Measurements from ENCODE around the gene HDAC2.

DNA sequence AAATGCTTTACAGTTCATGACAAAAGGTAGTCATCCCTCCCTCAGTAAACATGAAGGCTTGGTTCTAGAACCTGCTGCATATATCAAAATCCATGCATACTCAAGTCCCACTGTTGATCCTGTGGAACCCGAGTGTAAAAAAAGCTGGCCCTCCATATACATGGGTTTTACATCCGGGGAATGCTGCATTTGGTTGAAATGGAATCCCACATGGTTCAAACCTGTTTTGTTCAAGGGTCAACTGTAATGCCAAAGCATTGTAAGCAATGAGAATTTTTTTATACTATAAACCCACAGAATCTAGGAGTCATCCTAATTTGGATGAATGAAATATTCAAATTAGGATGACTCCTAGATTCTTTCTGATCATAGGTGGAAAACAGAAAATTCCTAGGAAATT, 5.9 kb upstream of the HDAC2 start:
- TF ChIP-seq POLR2A (IDR thresholded peaks at IDR 0.05) = no peak
- TF ChIP-seq, protein P1, sequence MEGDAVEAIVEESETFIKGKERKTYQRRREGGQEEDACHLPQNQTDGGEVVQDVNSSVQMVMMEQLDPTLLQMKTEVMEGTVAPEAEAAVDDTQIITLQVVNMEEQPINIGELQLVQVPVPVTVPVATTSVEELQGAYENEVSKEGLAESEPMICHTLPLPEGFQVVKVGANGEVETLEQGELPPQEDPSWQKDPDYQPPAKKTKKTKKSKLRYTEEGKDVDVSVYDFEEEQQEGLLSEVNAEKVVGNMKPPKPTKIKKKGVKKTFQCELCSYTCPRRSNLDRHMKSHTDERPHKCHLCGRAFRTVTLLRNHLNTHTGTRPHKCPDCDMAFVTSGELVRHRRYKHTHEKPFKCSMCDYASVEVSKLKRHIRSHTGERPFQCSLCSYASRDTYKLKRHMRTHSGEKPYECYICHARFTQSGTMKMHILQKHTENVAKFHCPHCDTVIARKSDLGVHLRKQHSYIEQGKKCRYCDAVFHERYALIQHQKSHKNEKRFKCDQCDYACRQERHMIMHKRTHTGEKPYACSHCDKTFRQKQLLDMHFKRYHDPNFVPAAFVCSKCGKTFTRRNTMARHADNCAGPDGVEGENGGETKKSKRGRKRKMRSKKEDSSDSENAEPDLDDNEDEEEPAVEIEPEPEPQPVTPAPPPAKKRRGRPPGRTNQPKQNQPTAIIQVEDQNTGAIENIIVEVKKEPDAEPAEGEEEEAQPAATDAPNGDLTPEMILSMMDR (IDR thresholded peaks at IDR 0.05) = no peak

All from thyroid gland (tissue), 4 donors.